Measurements from ENCODE around the gene LZTS2. TPM values are rescaled to one million over a fixed set of nuclear protein-coding genes. Genes with fewer than 3 reads are reported as not detected.

Gene LZTS2
- polyA plus RNA-seq, 1 of the 3 experiments (the other 2 are of a cell fraction), result 50.6 TPM

- Histone ChIP-seq H3K9me3 (no peaks in the 10 kb centered on the region), H3K36me3 (replicated peaks in 1 of 2; ENCODE audit: control insufficient read depth in 1 of 2, insufficient read depth in 2 of 2, low read length in 1 of 2) (peaks cover 43 to 53% of the 10 kb centered on the region in 2 experiments), H3K4me1 (ENCODE audit: control insufficient read depth in 1 of 2, insufficient read depth in 2 of 2, low read depth in 1 of 2, low read length in 1 of 2) (peaks cover 4 to 18% of the 10 kb centered on the region in 2 experiments; a peak in 2 of 4 replicates), H2AFZ (ENCODE audit: low read depth) (no peak overlapping the region), H3K4me2 (no peak overlapping the region), H4K20me1 (ENCODE audit: insufficient read depth) (no peaks in the 10 kb centered on the region), H3K9me2 (no peaks in the 10 kb centered on the region), H3F3A (replicated peaks; ENCODE audit: insufficient read depth) (peaks cover 10% of the 10 kb centered on the region), H3K9ac (no peak overlapping the region), H3K27me3 (ENCODE audit: insufficient read depth) (no peaks in the 10 kb centered on the region), H3K27ac (ENCODE audit: low read depth in 2 of 2, low read length in 1 of 2) (no peak overlapping the region), H3K79me2 (ENCODE audit: insufficient read depth) (no peaks in the 10 kb centered on the region), H3K4me3 (ENCODE audit: low read depth in 2 of 2, low read length in 1 of 2) (no peak overlapping the region)
- ChIA-PET POLR2A (interaction anchor here (1.3 kb wide), 1 partner anchor 52 kb away, joined by 3 read pairs; no protein-coding TSS in a partner anchor), CTCF (interaction anchor here (0.6 to 3.8 kb wide), 5 partner anchors 28 to 88 kb away, joined by 3 to 15 read pairs (median 7); no protein-coding TSS in a partner anchor)
- no peak for DNase-seq
- 84% methylated on average over 4 of the region's 5 CpGs for WGBS (ENCODE audit: low lambda C conversion rate)
- TF ChIP-seq ZBTB33 (IDR thresholded peaks at IDR 0.05; ENCODE audit: borderline replicate concordance, low read depth) (no peak), JUND (IDR thresholded peaks at IDR 0.05) (no peak), FOSL2 (IDR thresholded peaks at IDR 0.05; ENCODE audit: borderline replicate concordance, low read depth) (no peak), CTCF (IDR thresholded peaks at IDR 0.05) (no peak), EZH2phosphoT487 (IDR thresholded peaks at IDR 0.05; ENCODE audit: borderline replicate concordance, low read depth) (no peak), RXRA (IDR thresholded peaks at IDR 0.05; ENCODE audit: borderline replicate concordance, low read depth) (no peak), TAF1 (IDR thresholded peaks at IDR 0.05; ENCODE audit: borderline replicate concordance, low read depth, low read length) (no peak), EP300 (IDR thresholded peaks at IDR 0.05; ENCODE audit: borderline replicate concordance in 1 of 2, low read depth in 1 of 2, low read length in 1 of 2) (no peak), RCOR1 (IDR thresholded peaks at IDR 0.05; ENCODE audit: low read length) (no peak), USF1 (IDR thresholded peaks at IDR 0.05; ENCODE audit: borderline replicate concordance, low read depth) (no peak), TEAD4 (IDR thresholded peaks at IDR 0.05; ENCODE audit: borderline replicate concordance, insufficient read depth) (no peak), CHD2 (IDR thresholded peaks at IDR 0.05; ENCODE audit: low read length, partially characterized antibody) (no peak), MXI1 (IDR thresholded peaks at IDR 0.05; ENCODE audit: low read depth, low read length) (no peak)
Observed at GRCh38 chr10:100965820-100966219, 33.8 kb upstream of the LZTS2 start.

Measured in SK-N-SH (cell line).